Smooth muscle cell (in vitro differentiated cells): ENCODE data around the gene CD9. TPM values are rescaled to one million over a fixed set of nuclear protein-coding genes. Genes with fewer than 3 reads are reported as not detected.

ENCODE experiments used
- DNase-seq: peaks from one replicate; lab custom pipeline; 2025; ENCODE audit not compliant: unreplicated experiment; lab: John Stamatoyannopoulos, UW
- H2AFZ ChIP-seq: fragments of 200-600 bp; sonication (generic); 2 replicates; pipeline ENCODE4 v1.6.0; 2016; ENCODE audit warnings: antibody characterized with exemption, low read depth, mild to moderate bottlenecking
- H3F3A ChIP-seq: fragments of 200-600 bp; sonication (generic); 2 replicates; pipeline ENCODE4 v1.6.0; 2017; ENCODE audit warnings: antibody characterized with exemption, low read depth
- H3K27ac ChIP-seq: fragments of 200-600 bp; sonication (generic); 2 replicates; pipeline ENCODE4 v1.5.1; 2016; ENCODE audit warnings: low read depth, mild to moderate bottlenecking
- H3K27me3 ChIP-seq: fragments of 200-600 bp; sonication (generic); 2 replicates; pipeline ENCODE4 v1.6.1; 2016; ENCODE audit warnings: low read depth, mild to moderate bottlenecking
- H3K36me3 ChIP-seq: fragments of 200-600 bp; sonication (generic); 2 replicates; pipeline ENCODE4 v1.5.1; 2016; ENCODE audit warnings: low read depth
- H3K4me1 ChIP-seq: fragments of 200-600 bp; sonication (generic); 2 replicates; pipeline ENCODE4 v1.5.1; 2016; ENCODE audit warnings: low read depth
- H3K4me2 ChIP-seq: fragments of 200-600 bp; sonication (generic); 2 replicates; pipeline ENCODE4 v1.6.0; 2016; ENCODE audit warnings: mild to moderate bottlenecking
- H3K4me3 ChIP-seq: fragments of 200-600 bp; sonication (generic); 2 replicates; pipeline ENCODE4 v1.5.1; 2016; ENCODE audit warnings: mild to moderate bottlenecking
- H3K79me2 ChIP-seq: fragments of 200-600 bp; sonication (generic); 2 replicates; pipeline ENCODE4 v1.6.0; 2016; ENCODE audit warnings: low read depth, mild to moderate bottlenecking
- H3K9ac ChIP-seq: fragments of 200-600 bp; sonication (generic); 2 replicates; pipeline ENCODE4 v1.6.0; 2016; ENCODE audit warnings: low read depth
- H3K9me3 ChIP-seq: fragments of 200-600 bp; sonication (generic); replicated peaks from 2 replicates; pipeline ENCODE4 v1.5.1; 2016; ENCODE audit warnings: low read depth
- H4K20me1 ChIP-seq: fragments of 200-600 bp; sonication (generic); 2 replicates; pipeline ENCODE4 v1.6.0; 2016; ENCODE audit warnings: low read depth
- WGBS: methylation state at CpG from one replicate; pipeline ENCODE4 v1.1.7; 2016; ENCODE audit warnings: low lambda C conversion rate; 5-methylcytosine and 5-hydroxymethylcytosine counted together
- polyA plus RNA-seq: library from polyadenylated mRNA; unstranded; fragments of >200 nt; fragmentation: Nextera tagmentation; extraction: Ambion mirVana; gene quantifications from 2 replicates; pipeline ENCODE4 v1.2.1, GENCODE V29; 2016
- total RNA-seq: library from RNA; depleted of rRNA; stranded (reverse); fragments of >200 nt; gene quantifications from 2 replicates; pipeline ENCODE4 v1.2.3, GENCODE V29; 2014
- TF ChIP-seq, protein P1 (sequence below): fragments of 200-600 bp; sonication (generic); IDR thresholded peaks from 2 replicates; pipeline ENCODE4 v1.5.1; 2017; ENCODE audit warnings: borderline replicate concordance, mild to moderate bottlenecking, antibody characterized with exemption; ENCODE audit not compliant: insufficient read depth, poor library complexity, severe bottlenecking

CD9 gene
- total and polyA plus RNA-seq, 2 experiments from 2014 or later = 144 to 207 TPM

DNA sequence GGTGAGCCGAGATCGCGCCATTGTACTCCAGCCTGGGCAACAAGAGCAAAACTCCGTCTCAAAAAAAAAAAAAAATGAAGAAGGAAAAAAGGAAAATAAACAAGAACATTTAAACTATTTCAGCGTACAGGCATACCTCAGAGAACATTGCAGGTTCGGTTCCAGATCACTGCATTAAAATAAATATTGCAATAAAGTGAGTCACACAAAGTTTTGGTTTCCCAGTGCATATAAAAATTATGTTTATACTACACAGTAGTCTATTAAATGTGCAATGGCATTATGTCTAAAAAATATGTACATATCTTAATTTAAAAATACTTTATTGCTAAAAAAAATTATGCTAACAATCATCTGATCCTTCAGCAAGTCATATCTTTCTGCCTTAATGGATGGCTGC lies 56.8 kb downstream of the CD9 start:
- Histone ChIP-seq H3K9ac (no peak overlapping the region), H3K27ac (no peak overlapping the region), H3K4me1 (no peaks in the 10 kb centered on the region), H2AFZ (no peak overlapping the region), H4K20me1 (no peaks in the 10 kb centered on the region), H3K9me3 (no peaks in the 10 kb centered on the region), H3K4me2 (no peak overlapping the region), H3K27me3 (no peaks in the 10 kb centered on the region), H3K79me2 (no peaks in the 10 kb centered on the region), H3F3A (no peaks in the 10 kb centered on the region), H3K36me3 (no peaks in the 10 kb centered on the region), H3K4me3 (no peak overlapping the region)
- DNase-seq = no peak
- TF ChIP-seq, protein P1, sequence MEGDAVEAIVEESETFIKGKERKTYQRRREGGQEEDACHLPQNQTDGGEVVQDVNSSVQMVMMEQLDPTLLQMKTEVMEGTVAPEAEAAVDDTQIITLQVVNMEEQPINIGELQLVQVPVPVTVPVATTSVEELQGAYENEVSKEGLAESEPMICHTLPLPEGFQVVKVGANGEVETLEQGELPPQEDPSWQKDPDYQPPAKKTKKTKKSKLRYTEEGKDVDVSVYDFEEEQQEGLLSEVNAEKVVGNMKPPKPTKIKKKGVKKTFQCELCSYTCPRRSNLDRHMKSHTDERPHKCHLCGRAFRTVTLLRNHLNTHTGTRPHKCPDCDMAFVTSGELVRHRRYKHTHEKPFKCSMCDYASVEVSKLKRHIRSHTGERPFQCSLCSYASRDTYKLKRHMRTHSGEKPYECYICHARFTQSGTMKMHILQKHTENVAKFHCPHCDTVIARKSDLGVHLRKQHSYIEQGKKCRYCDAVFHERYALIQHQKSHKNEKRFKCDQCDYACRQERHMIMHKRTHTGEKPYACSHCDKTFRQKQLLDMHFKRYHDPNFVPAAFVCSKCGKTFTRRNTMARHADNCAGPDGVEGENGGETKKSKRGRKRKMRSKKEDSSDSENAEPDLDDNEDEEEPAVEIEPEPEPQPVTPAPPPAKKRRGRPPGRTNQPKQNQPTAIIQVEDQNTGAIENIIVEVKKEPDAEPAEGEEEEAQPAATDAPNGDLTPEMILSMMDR = no peak
- 96% methylated on average over 6 of the region's 6 CpGs for WGBS

- WGBS = 80% methylated on average over 3 of the region's 3 CpGs
- Histone ChIP-seq H3K9me3 (no peaks in the 10 kb centered on the region), H3K27ac (no peak overlapping the region), H3F3A (no peaks in the 10 kb centered on the region), H2AFZ (no peak overlapping the region), H3K27me3 (no peaks in the 10 kb centered on the region), H3K36me3 (no peaks in the 10 kb centered on the region), H3K4me1 (no peaks in the 10 kb centered on the region), H3K4me3 (no peak overlapping the region), H3K9ac (no peak overlapping the region), H3K4me2 (no peak overlapping the region), H3K79me2 (no peaks in the 10 kb centered on the region), H4K20me1 (no peaks in the 10 kb centered on the region)
- DNase-seq = no peak
- TF ChIP-seq, protein P1 = no peak
These were observed 62.0 kb downstream of the CD9 start for GRCh38 chr12:6262211-6262610.

- Histone ChIP-seq H4K20me1 (no peaks in the 10 kb centered on the region), H3K4me3 (no peak overlapping the region), H3K79me2 (no peaks in the 10 kb centered on the region), H3K9me3 (no peaks in the 10 kb centered on the region), H3F3A (no peaks in the 10 kb centered on the region), H3K4me2 (no peak overlapping the region), H3K27me3 (no peaks in the 10 kb centered on the region), H3K9ac (no peak overlapping the region), H3K36me3 (no peaks in the 10 kb centered on the region), H3K4me1 (no peaks in the 10 kb centered on the region), H2AFZ (no peak overlapping the region), H3K27ac (no peak overlapping the region)
- no peak for DNase-seq
- 66% methylated on average over 2 of the region's 2 CpGs for WGBS
- TF ChIP-seq, protein P1 = no peak
These were observed 62.4 kb downstream of the CD9 start for GRCh38 chr12:6262623-6263022.

GRCh38 chr12:6263931-6264330 lies 63.7 kb downstream of the CD9 start:
- H2AFZ ChIP-seq = no peak overlapping the region

More at GRCh38 chr12:6263931-6264330, 63.7 kb downstream of the CD9 start:
- H4K20me1 ChIP-seq = no peaks in the 10 kb centered on the region
- no peak overlapping the region for H3K4me2 ChIP-seq
- DNase-seq = no peak
- H3K4me3 ChIP-seq = no peak overlapping the region
- TF ChIP-seq, protein P1 = no peak
- no peaks in the 10 kb centered on the region for H3K9me3 ChIP-seq
- H3F3A ChIP-seq = no peaks in the 10 kb centered on the region
- H3K36me3 ChIP-seq = no peaks in the 10 kb centered on the region
- no peaks in the 10 kb centered on the region for H3K4me1 ChIP-seq
- no peaks in the 10 kb centered on the region for H3K79me2 ChIP-seq
- 83% methylated on average over 4 of the region's 4 CpGs for WGBS
- no peaks in the 10 kb centered on the region for H3K27me3 ChIP-seq
- no peak overlapping the region for H3K9ac ChIP-seq
- H3K27ac ChIP-seq = no peak overlapping the region
